Erythroblast (primary cell): ENCODE results near the gene CCDC12.

Experiments used
- DNase-seq, 2 experiments: peaks; one replicate each; lab custom pipeline; 2025; lab: John Stamatoyannopoulos, UW
- GATA1 ChIP-seq: IDR thresholded peaks from 2 replicates; pipeline ENCODE4 v1.6.1; 2011; ENCODE audit warnings: low read depth, mild to moderate bottlenecking, control low read depth, low read length, moderate library complexity
- POLR2A ChIP-seq: IDR thresholded peaks from 2 replicates; pipeline ENCODE4 v1.6.1; 2011; ENCODE audit warnings: mild to moderate bottlenecking, low read length

The CCDC12 gene

GRCh38 chr3:47004369-47005211 is 28.0 kb upstream of the CCDC12 start:
- DNase-seq: no peak
- TF ChIP-seq GATA1 (no peak), POLR2A (no peak)

GRCh38 chr3:47003461-47004368 is 27.2 kb upstream of the CCDC12 start:
- no peak for DNase-seq
- TF ChIP-seq POLR2A (no peak), GATA1 (no peak)

GRCh38 chr3:47003056-47003410 is 26.5 kb upstream of the CCDC12 start:
- TF ChIP-seq GATA1 (no peak), POLR2A (no peak)
- no peak for DNase-seq

- no peak for DNase-seq
- TF ChIP-seq POLR2A (no peak), GATA1 (no peak)
These were observed 25.9 kb upstream of the CCDC12 start for GRCh38 chr3:47002171-47003055.

GRCh38 chr3:47001731-47002170 is 25.2 kb upstream of the CCDC12 start:
- DNase-seq: no peak
- TF ChIP-seq GATA1 (no peak), POLR2A (no peak)

- no peak for DNase-seq
- TF ChIP-seq POLR2A (no peak), GATA1 (no peak)
These were observed 24.6 kb upstream of the CCDC12 start for GRCh38 chr3:47000922-47001730.

- peak in 1 of 2 experiments; percentile 23 for DNase-seq
- TF ChIP-seq POLR2A (no peak), GATA1 (no peak)
These were observed 23.8 kb upstream of the CCDC12 start for GRCh38 chr3:47000198-47000815.

GRCh38 chr3:46999516-47000197 is 23.1 kb upstream of the CCDC12 start:
- TF ChIP-seq POLR2A: no peak
- TF ChIP-seq GATA1: no peak
- no peak for DNase-seq

- no peak for DNase-seq
- TF ChIP-seq POLR2A: no peak
- no peak for TF ChIP-seq GATA1
These were observed 22.4 kb upstream of the CCDC12 start for GRCh38 chr3:46998852-46999515.

- DNase-seq: peak; percentile 70 to 87
- TF ChIP-seq POLR2A: no peak
These were observed 21.7 kb upstream of the CCDC12 start for GRCh38 chr3:46998121-46998851.
